OCI-LY3 (cell line): Measurements from ENCODE around the gene ANKS1B.
"Not testable (repeated sequence)": the region's sequence is repeated elsewhere in the genome, so short reads cannot be mapped to it uniquely, and the experiment has no call there.

ENCODE experiments used
- H2AFZ ChIP-seq: fragments of 200-600, 300-600 bp; shearing (Covaris generic); 2 replicates; pipeline ENCODE4 v1.6.0; 2014; ENCODE audit warnings: antibody characterized with exemption, low read depth, low read length
- H3K27ac ChIP-seq: fragments of 200-600, 300-600 bp; sonication (generic); 2 replicates; pipeline ENCODE4 v1.5.1; 2014; ENCODE audit warnings: mild to moderate bottlenecking, low read length, moderate library complexity, mixed read lengths
- H3K27me3 ChIP-seq: fragments of 200-600, 300-600 bp; sonication (generic); 2 replicates; pipeline ENCODE4 v1.6.1; 2014; ENCODE audit warnings: low read depth, low read length, mixed read lengths
- H3K36me3 ChIP-seq: fragments of 200-600, 300-600 bp; sonication (generic); replicated peaks from 2 replicates; pipeline ENCODE3; 2014; ENCODE audit warnings: low read depth, low read length, mixed read lengths
- H3K4me1 ChIP-seq: fragments of 300-600, 200-600 bp; sonication (generic); 2 replicates; pipeline ENCODE4 v1.6.1; 2014; ENCODE audit warnings: low read length, mixed read lengths
- H3K4me2 ChIP-seq: fragments of 200-600, 300-600 bp; sonication (generic); 2 replicates; pipeline ENCODE4 v1.6.1; 2014; ENCODE audit warnings: low read length, mixed read lengths
- H3K4me3 ChIP-seq: fragments of 300-600, 200-600 bp; sonication (generic); 2 replicates; pipeline ENCODE4 v1.5.1; 2014; ENCODE audit warnings: antibody characterized with exemption, mild to moderate bottlenecking, low read length, moderate library complexity
- H3K79me2 ChIP-seq: fragments of 300-600, 200-600 bp; shearing (Covaris generic); 2 replicates; pipeline ENCODE4 v1.6.1; 2014; ENCODE audit warnings: mild to moderate bottlenecking, low read length, mixed read lengths
- H3K9ac ChIP-seq: fragments of 300-600, 200-600 bp; shearing (Covaris generic); 2 replicates; pipeline ENCODE4 v1.6.0; 2014; ENCODE audit warnings: mild to moderate bottlenecking, low read length, moderate library complexity
- H3K9me3 ChIP-seq: fragments of 200-600, 300-600 bp; shearing (Covaris generic); 2 replicates; pipeline ENCODE4 v1.6.1; 2014; ENCODE audit warnings: low read length, mixed read lengths; ENCODE audit not compliant: insufficient read depth
- H4K20me1 ChIP-seq: fragments of 200-600, 300-600 bp; sonication (generic); 2 replicates; pipeline ENCODE4 v1.6.1; 2016; ENCODE audit warnings: low read length, mixed read lengths; ENCODE audit not compliant: insufficient read depth
- EZH2phosphoT487 ChIP-seq: fragments of 200-600 bp; shearing (Covaris generic); IDR thresholded peaks from 2 replicates; pipeline ENCODE4 v1.6.1; 2018; ENCODE audit warnings: antibody characterized with exemption, mixed run types, low read depth
- TF ChIP-seq, protein P1 (sequence below): fragments of 200-600, 300-600 bp; sonication (generic); IDR thresholded peaks from 2 replicates; pipeline ENCODE4 v1.5.1; 2014; ENCODE audit warnings: antibody characterized with exemption, low read length, low read depth

ANKS1B gene

DNA sequence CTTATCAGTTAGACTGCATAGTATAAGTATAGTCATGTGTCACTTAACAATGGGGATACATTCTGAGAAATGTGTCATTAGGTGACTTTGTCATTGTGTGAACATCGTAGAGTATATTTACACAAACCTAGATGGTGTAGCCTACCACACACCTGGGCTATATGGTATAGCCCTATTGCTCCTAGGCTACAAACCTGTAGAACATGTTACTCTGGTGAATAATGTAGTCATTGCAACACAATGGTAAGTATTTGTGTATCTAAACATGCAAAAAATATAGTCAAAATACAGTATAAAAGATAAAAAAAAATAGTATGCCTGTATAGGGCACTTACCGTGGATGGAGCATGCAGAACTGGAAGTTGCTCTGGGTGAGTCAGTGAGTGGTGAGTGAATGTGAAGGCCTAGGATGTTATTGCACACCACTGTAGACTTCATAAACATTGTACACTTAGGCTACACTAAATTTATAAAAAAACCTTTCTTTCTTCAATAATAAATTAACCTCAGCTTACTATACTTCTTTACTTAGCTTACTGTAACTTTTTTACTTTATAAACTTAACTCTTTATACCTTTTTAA is 40.3 kb upstream of the ANKS1B start:
- H3K9me3 ChIP-seq = no peaks in the 10 kb centered on the region
- TF ChIP-seq EZH2phosphoT487 = no peak
- TF ChIP-seq, protein P1, sequence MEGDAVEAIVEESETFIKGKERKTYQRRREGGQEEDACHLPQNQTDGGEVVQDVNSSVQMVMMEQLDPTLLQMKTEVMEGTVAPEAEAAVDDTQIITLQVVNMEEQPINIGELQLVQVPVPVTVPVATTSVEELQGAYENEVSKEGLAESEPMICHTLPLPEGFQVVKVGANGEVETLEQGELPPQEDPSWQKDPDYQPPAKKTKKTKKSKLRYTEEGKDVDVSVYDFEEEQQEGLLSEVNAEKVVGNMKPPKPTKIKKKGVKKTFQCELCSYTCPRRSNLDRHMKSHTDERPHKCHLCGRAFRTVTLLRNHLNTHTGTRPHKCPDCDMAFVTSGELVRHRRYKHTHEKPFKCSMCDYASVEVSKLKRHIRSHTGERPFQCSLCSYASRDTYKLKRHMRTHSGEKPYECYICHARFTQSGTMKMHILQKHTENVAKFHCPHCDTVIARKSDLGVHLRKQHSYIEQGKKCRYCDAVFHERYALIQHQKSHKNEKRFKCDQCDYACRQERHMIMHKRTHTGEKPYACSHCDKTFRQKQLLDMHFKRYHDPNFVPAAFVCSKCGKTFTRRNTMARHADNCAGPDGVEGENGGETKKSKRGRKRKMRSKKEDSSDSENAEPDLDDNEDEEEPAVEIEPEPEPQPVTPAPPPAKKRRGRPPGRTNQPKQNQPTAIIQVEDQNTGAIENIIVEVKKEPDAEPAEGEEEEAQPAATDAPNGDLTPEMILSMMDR = no peak
- no peak overlapping the region for H3K9ac ChIP-seq
- no peak overlapping the region for H3K4me2 ChIP-seq
- H3K27ac ChIP-seq = no peak overlapping the region
- no peaks in the 10 kb centered on the region for H3K79me2 ChIP-seq
- no peaks in the 10 kb centered on the region for H3K36me3 ChIP-seq
- no peak overlapping the region for H2AFZ ChIP-seq
- no peaks in the 10 kb centered on the region for H3K4me1 ChIP-seq
- no peaks in the 10 kb centered on the region for H3K27me3 ChIP-seq
- no peaks in the 10 kb centered on the region for H4K20me1 ChIP-seq
- no peak overlapping the region for H3K4me3 ChIP-seq

DNA sequence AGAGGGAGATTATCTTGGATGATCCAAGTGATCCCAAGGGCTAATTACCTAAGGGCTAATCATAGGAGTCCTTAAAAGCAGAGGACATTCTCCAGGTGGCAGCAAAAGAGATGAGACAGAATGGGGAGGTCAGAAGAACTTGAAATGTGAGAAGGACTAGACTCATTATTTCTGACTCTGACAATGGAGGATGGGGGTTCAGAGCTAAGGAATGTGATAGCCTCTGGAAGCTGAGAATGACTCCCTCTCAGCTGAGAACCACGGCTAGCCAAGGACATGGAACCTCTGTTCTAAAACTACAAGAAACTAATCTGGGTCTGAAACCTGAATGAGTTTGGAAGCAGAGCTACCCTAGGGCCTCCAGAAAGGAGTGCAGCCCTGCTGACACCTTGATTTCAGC is 35.6 kb upstream of the ANKS1B start:
- Histone ChIP-seq H3K79me2 (no peaks in the 10 kb centered on the region), H2AFZ (no peak overlapping the region), H3K4me2 (no peak overlapping the region), H3K9ac (no peak overlapping the region), H3K4me3 (no peak overlapping the region), H3K9me3 (no peaks in the 10 kb centered on the region), H4K20me1 (no peaks in the 10 kb centered on the region), H3K27ac (no peak overlapping the region), H3K36me3 (no peaks in the 10 kb centered on the region), H3K4me1 (no peaks in the 10 kb centered on the region), H3K27me3 (no peaks in the 10 kb centered on the region)
- TF ChIP-seq EZH2phosphoT487 = no peak
- TF ChIP-seq, protein P1 = no peak

DNA sequence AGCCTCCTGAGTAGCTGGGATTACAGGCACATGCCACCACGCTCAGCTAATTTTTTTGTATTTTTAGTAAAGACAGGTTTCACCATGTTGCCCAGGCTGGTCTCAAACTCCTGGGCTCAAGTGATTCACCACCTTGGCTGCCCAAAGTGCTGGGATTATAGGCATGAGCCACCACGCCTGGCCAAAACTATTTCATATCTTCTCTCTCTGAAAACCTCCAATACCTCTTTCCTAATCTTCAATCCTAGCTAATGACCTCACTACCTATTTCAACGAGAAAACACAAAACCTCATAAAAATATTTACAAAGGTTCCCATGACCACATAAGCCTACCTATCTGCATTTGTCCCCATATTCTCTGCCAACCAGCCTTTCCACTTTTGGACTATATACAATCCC is 32.3 kb upstream of the ANKS1B start:
- no peaks in the 10 kb centered on the region for H3K27me3 ChIP-seq
- no peaks in the 10 kb centered on the region for H3K4me1 ChIP-seq
- H3K36me3 ChIP-seq = no peaks in the 10 kb centered on the region
- H3K9me3 ChIP-seq = no peaks in the 10 kb centered on the region
- H3K4me3 ChIP-seq = no peak overlapping the region
- H3K79me2 ChIP-seq = no peaks in the 10 kb centered on the region
- H3K27ac ChIP-seq = no peak overlapping the region
- H3K4me2 ChIP-seq = no peak overlapping the region
- TF ChIP-seq, protein P1 = no peak
- no peak for TF ChIP-seq EZH2phosphoT487
- no peak overlapping the region for H3K9ac ChIP-seq
- H2AFZ ChIP-seq = no peak overlapping the region
- H4K20me1 ChIP-seq = no peaks in the 10 kb centered on the region

DNA sequence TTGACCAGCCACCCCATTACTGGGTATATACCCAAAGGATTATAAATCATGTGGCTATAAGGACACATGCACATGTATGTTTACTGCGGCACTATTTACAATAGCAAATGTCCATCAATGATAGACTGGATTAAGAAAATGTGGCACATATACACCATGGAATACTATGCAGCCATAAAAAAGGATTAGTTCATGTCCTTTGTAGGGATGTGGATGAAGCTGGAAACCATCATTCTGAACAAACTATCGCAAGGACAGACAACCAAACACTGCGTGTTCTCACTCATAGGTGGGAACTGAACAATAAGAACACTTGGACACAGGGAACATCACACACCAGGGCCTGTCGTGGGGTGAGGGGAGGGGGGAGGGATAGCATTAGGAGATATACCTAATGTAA is 31.6 kb upstream of the ANKS1B start:
- H2AFZ ChIP-seq, H3K4me1 ChIP-seq, H3K36me3 ChIP-seq, H3K27me3 ChIP-seq, H3K9ac ChIP-seq, H3K4me3 ChIP-seq, H3K27ac ChIP-seq, H4K20me1 ChIP-seq, H3K79me2 ChIP-seq, H3K4me2 ChIP-seq, H3K9me3 ChIP-seq: not testable (repeated sequence)

DNA sequence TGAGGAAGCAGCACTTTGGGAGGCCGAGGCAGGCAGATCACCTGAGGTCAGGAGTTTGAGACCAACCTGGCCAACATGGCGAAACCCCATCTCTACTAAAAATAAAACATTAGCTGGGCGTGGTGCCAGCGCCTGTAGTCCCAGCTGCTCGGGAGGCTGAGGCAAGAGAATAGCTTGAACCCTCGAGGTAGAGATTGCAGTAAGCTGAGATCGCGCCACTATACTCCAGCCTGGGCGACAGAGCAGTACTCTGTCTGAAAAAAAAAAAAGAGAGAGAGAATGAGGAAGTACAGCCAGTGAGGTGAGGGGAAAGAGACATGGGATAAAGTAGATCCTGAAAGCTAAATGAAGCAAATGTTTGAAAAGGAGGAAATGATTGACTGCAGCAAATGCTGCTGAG is 21.1 kb upstream of the ANKS1B start:
- H3K9me3 ChIP-seq, H3K79me2 ChIP-seq, H4K20me1 ChIP-seq, H3K9ac ChIP-seq, H3K27ac ChIP-seq, H3K4me3 ChIP-seq, H3K4me2 ChIP-seq, H3K27me3 ChIP-seq, H3K4me1 ChIP-seq, H2AFZ ChIP-seq, H3K36me3 ChIP-seq: not testable (repeated sequence)
